ENCODE measurements around the gene STIMATE.

GRCh38 chr3:52931328-52931727 is 34.0 kb upstream of the STIMATE start:
- TF ChIP-seq, protein P1, sequence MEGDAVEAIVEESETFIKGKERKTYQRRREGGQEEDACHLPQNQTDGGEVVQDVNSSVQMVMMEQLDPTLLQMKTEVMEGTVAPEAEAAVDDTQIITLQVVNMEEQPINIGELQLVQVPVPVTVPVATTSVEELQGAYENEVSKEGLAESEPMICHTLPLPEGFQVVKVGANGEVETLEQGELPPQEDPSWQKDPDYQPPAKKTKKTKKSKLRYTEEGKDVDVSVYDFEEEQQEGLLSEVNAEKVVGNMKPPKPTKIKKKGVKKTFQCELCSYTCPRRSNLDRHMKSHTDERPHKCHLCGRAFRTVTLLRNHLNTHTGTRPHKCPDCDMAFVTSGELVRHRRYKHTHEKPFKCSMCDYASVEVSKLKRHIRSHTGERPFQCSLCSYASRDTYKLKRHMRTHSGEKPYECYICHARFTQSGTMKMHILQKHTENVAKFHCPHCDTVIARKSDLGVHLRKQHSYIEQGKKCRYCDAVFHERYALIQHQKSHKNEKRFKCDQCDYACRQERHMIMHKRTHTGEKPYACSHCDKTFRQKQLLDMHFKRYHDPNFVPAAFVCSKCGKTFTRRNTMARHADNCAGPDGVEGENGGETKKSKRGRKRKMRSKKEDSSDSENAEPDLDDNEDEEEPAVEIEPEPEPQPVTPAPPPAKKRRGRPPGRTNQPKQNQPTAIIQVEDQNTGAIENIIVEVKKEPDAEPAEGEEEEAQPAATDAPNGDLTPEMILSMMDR (IDR thresholded peaks at IDR 0.05): no peak
- TF ChIP-seq POLR2A (IDR thresholded peaks at IDR 0.05): no peak
- TF ChIP-seq EP300 (IDR thresholded peaks at IDR 0.05): no peak
- no peak for TF ChIP-seq POLR2AphosphoS5 (IDR thresholded peaks at IDR 0.05)
